OCI-LY3 (cell line): ENCODE results near the gene ABHD12.
"Not testable (repeated sequence)": the region's sequence is repeated elsewhere in the genome, so short reads cannot be mapped to it uniquely, and the experiment has no call there.

ENCODE experiments used
- H2AFZ ChIP-seq: fragments of 200-600, 300-600 bp; shearing (Covaris generic); 2 replicates; pipeline ENCODE4 v1.6.0; 2014; ENCODE audit warnings: antibody characterized with exemption, low read depth, low read length
- H3K27ac ChIP-seq: fragments of 200-600, 300-600 bp; sonication (generic); 2 replicates; pipeline ENCODE4 v1.5.1; 2014; ENCODE audit warnings: mild to moderate bottlenecking, low read length, moderate library complexity, mixed read lengths
- H3K27me3 ChIP-seq: fragments of 200-600, 300-600 bp; sonication (generic); 2 replicates; pipeline ENCODE4 v1.6.1; 2014; ENCODE audit warnings: low read depth, low read length, mixed read lengths
- H3K36me3 ChIP-seq: fragments of 200-600, 300-600 bp; sonication (generic); replicated peaks from 2 replicates; pipeline ENCODE3; 2014; ENCODE audit warnings: low read depth, low read length, mixed read lengths
- H3K4me1 ChIP-seq: fragments of 300-600, 200-600 bp; sonication (generic); 2 replicates; pipeline ENCODE4 v1.6.1; 2014; ENCODE audit warnings: low read length, mixed read lengths
- H3K4me2 ChIP-seq: fragments of 200-600, 300-600 bp; sonication (generic); 2 replicates; pipeline ENCODE4 v1.6.1; 2014; ENCODE audit warnings: low read length, mixed read lengths
- H3K4me3 ChIP-seq: fragments of 300-600, 200-600 bp; sonication (generic); 2 replicates; pipeline ENCODE4 v1.5.1; 2014; ENCODE audit warnings: antibody characterized with exemption, mild to moderate bottlenecking, low read length, moderate library complexity
- H3K79me2 ChIP-seq: fragments of 300-600, 200-600 bp; shearing (Covaris generic); 2 replicates; pipeline ENCODE4 v1.6.1; 2014; ENCODE audit warnings: mild to moderate bottlenecking, low read length, mixed read lengths
- H3K9ac ChIP-seq: fragments of 300-600, 200-600 bp; shearing (Covaris generic); 2 replicates; pipeline ENCODE4 v1.6.0; 2014; ENCODE audit warnings: mild to moderate bottlenecking, low read length, moderate library complexity
- H3K9me3 ChIP-seq: fragments of 200-600, 300-600 bp; shearing (Covaris generic); 2 replicates; pipeline ENCODE4 v1.6.1; 2014; ENCODE audit warnings: low read length, mixed read lengths; ENCODE audit not compliant: insufficient read depth
- H4K20me1 ChIP-seq: fragments of 200-600, 300-600 bp; sonication (generic); 2 replicates; pipeline ENCODE4 v1.6.1; 2016; ENCODE audit warnings: low read length, mixed read lengths; ENCODE audit not compliant: insufficient read depth
- CTCF ChIP-seq: fragments of 200-600, 300-600 bp; sonication (generic); IDR thresholded peaks from 2 replicates; pipeline ENCODE4 v1.5.1; 2014; ENCODE audit warnings: antibody characterized with exemption, low read length, low read depth
- EZH2phosphoT487 ChIP-seq: fragments of 200-600 bp; shearing (Covaris generic); IDR thresholded peaks from 2 replicates; pipeline ENCODE4 v1.6.1; 2018; ENCODE audit warnings: antibody characterized with exemption, mixed run types, low read depth

The ABHD12 gene

GRCh38 chr20:25340380-25340779 lies 50.3 kb downstream of the ABHD12 start:
- Histone ChIP-seq H2AFZ (no peak overlapping the region), H3K27me3 (no peaks in the 10 kb centered on the region), H3K36me3 (peaks cover 2% of the 10 kb centered on the region), H4K20me1 (peaks cover 15% of the 10 kb centered on the region), H3K9me3 (no peaks in the 10 kb centered on the region), H3K4me1 (peaks cover 8% of the 10 kb centered on the region; the same call in 1 of the 2 replicates), H3K4me2 (no peak overlapping the region), H3K4me3 (no peak overlapping the region), H3K79me2 (peaks cover 34% of the 10 kb centered on the region), H3K27ac (no peak overlapping the region), H3K9ac (no peak overlapping the region)
- TF ChIP-seq EZH2phosphoT487 (no peak), CTCF (no peak)

DNA sequence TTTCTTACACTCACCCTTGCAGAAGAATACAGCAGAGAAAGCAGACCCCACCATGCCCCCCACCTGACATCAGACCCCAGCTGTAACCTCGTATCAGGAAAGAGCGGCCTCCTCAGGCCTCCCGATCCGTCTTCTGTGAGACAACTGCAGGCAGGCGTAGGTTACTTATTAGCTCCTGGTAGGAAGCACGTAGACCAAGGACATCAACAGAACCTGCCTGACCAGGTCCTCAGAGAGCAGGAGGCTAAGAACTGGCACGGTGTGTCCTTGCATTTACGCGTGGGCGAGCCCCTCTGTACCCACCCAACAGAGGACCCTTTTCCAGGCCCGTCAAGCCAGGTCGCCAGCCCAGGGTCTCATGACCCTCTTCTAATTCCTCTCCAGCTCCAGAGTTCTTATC lies 51.0 kb downstream of the ABHD12 start:
- Histone ChIP-seq H3K9ac (no peak overlapping the region), H3K4me2 (no peak overlapping the region), H3K27ac (no peak overlapping the region), H4K20me1 (peaks cover 13% of the 10 kb centered on the region), H3K27me3 (no peaks in the 10 kb centered on the region), H3K4me3 (no peak overlapping the region), H3K36me3 (peaks cover under 1% of the 10 kb centered on the region), H2AFZ (no peak overlapping the region), H3K4me1 (peaks cover 8% of the 10 kb centered on the region; the same call in 1 of the 2 replicates), H3K79me2 (peaks cover 33% of the 10 kb centered on the region), H3K9me3 (no peaks in the 10 kb centered on the region)
- TF ChIP-seq EZH2phosphoT487 = no peak
- TF ChIP-seq CTCF = no peak

- Histone ChIP-seq H3K27ac (no peak overlapping the region), H3K4me2 (no peak overlapping the region), H3K4me1 (peaks cover 8% of the 10 kb centered on the region; the same call in 1 of the 2 replicates), H3K9ac (no peak overlapping the region), H3K79me2 (peaks cover 30% of the 10 kb centered on the region), H3K9me3 (no peaks in the 10 kb centered on the region), H3K27me3 (no peaks in the 10 kb centered on the region), H3K4me3 (no peak overlapping the region), H3K36me3 (no peaks in the 10 kb centered on the region), H4K20me1 (peaks cover 12% of the 10 kb centered on the region; the same call in 1 of the 2 replicates), H2AFZ (no peak overlapping the region)
- TF ChIP-seq CTCF (no peak), EZH2phosphoT487 (no peak)
Measured at GRCh38 chr20:25338112-25339023, 52.3 kb downstream of the ABHD12 start.

- Histone ChIP-seq H4K20me1 (peaks cover 12% of the 10 kb centered on the region; the same call in 1 of the 2 replicates), H3K4me2 (no peak overlapping the region), H3K9ac (no peak overlapping the region), H3K27me3 (no peaks in the 10 kb centered on the region), H3K36me3 (no peaks in the 10 kb centered on the region), H2AFZ (no peak overlapping the region), H3K4me1 (peaks cover 4% of the 10 kb centered on the region; the same call in 1 of the 2 replicates), H3K9me3 (no peaks in the 10 kb centered on the region), H3K79me2 (peaks cover 18% of the 10 kb centered on the region), H3K27ac (no peak overlapping the region), H3K4me3 (no peak overlapping the region)
- TF ChIP-seq EZH2phosphoT487 (no peak), CTCF (no peak)
Measured at GRCh38 chr20:25336561-25337422, 53.8 kb downstream of the ABHD12 start.

DNA sequence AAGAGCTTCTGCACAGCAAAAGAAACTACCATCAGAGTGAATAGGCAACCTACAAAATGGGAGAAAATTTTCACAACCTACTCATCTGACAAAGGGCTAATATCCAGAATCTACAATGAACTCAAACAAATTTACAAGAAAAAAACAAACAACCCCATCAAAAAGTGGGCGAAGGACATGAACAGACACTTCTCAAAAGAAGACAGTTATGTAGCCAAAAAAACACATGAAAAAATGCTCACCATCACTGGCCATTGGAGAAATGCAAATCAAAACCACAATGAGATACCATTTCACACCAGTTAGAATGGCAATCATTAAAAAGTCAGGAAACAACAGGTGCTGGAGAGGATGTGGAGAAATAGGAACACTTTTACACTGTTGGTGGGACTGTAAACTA lies 55.7 kb downstream of the ABHD12 start:
- H3K79me2 ChIP-seq, H3K36me3 ChIP-seq, H3K4me2 ChIP-seq, H4K20me1 ChIP-seq, H3K4me3 ChIP-seq, H3K9ac ChIP-seq, H2AFZ ChIP-seq, H3K9me3 ChIP-seq, H3K4me1 ChIP-seq, H3K27ac ChIP-seq, H3K27me3 ChIP-seq: not testable (repeated sequence)
